GM21786 (cell line): Measurements from ENCODE around the gene GRAP.

ENCODE experiments used
- ATAC-seq: cut with Tn5 transposase; IDR thresholded peaks from one replicate; pipeline ENCODE4 v1.9.1; 2021; ENCODE audit not compliant: unreplicated experiment

Gene GRAP

GRCh38 chr17:19003543-19004420 lies 43.0 kb downstream of the GRAP start:
- no peak for ATAC-seq

DNA sequence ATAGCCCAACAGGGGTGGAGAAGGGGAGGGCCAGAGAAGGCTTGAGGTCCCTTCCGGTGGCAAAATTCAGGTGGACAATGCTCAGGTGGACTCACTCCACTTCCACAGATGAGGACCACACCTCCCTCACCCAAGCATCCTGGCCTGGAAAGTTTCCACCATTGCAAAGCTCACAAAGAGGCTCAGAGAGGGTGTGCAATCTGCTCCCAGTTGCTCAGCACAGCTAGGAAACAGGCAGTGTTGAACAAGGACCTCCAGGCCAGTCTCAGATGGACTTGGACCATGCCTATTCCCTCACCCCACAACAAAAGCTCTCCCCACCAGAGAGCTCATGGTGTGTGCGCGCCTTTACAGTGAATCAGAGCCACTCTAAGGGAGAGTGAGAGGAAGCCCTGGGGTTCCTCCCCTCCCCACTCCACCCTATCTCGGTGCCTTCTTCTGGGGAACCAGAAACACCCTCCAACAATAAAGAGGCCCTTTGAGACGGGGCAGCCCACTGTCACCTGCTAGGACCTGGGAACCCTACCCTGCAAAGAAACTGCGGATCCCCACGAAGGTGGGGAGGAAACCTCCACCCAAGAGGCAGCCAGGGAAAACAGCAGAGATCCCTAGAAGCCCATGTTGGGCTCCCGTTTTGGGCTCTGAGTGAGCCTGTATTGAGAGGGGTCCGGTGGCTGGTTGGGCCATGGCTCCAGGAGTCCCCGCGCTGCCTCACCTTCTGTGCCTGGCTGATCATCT lies 43.8 kb downstream of the GRAP start:
- ATAC-seq = no peak

- ATAC-seq = no peak
Observed at GRCh38 chr17:19001907-19002590, 44.7 kb downstream of the GRAP start.

GRCh38 chr17:19000531-19001325 lies 46.0 kb downstream of the GRAP start:
- no peak for ATAC-seq

GRCh38 chr17:18999911-19000310 lies 46.8 kb downstream of the GRAP start:
- no peak for ATAC-seq

DNA sequence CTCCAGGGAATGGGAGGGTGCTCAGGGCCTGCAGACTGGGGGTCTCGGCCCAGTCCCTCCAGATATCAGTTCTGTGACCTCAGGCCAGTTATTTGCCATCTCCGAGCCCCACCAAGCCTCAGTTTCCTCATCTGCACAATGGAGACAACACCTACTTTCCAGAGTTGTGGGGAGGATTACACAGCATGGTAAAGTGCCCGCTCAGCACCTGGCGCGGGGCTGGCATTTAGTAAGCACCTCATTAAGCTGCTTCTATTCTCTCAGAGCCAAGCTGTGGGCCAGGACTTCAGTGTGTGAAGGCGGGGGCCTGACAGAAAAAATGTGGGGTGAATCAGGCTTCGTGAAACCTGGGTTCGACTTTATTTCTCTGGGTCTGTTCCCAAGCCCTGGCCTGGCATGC lies 47.4 kb downstream of the GRAP start:
- ATAC-seq = no peak

DNA sequence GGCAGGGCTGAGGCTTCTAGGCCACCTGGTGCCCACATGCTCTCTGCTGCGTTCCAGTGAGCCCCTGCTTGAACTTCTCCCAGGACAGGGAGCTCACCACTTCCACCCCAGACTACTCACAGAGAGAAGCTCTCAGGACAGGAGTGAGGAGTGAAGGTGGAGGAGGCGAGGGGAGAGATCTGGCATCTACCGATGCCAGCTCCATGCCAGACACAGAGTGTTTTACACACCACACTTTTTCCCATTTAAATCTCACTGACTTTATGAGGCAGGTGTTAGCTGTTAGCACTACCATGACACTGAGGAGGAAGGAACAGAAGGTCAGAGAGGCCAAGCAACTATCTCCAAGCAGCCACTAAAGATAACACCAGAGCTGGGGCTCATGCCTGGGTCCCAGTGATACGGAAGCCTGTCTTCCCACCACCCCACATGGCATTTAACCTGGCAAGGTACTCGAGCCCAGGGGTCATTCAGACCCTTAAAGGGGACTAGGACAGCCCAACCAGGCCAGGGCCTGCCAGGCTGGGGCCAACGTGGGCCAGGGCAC lies 49.0 kb downstream of the GRAP start:
- ATAC-seq = no peak

- ATAC-seq = no peak
Observed at GRCh38 chr17:18996458-18996857, 50.3 kb downstream of the GRAP start.

- no peak for ATAC-seq
Observed at GRCh38 chr17:18995220-18995619, 51.5 kb downstream of the GRAP start.

DNA sequence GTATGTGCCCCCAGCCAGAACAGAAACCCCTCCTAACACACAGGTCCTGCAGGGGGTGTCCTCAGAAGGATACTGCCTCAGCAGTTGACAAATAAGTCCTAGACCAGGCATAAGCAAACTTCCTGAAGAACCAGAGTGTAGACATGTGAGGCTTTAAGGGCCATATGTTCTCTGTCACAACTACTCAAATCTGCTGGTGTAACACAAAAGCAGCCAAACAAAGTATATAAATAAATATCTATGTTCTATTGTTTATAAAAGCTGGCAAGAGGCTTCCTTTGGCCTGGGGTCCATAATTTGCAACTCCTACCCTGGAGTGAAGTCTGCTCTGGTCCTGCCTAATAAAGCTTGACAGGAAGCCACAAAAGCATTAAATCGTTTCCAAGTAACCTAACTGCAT lies 52.1 kb downstream of the GRAP start:
- ATAC-seq = no peak

GRCh38 chr17:18993905-18994526 lies 52.7 kb downstream of the GRAP start:
- no peak for ATAC-seq

- ATAC-seq = no peak
Observed at GRCh38 chr17:18992454-18993130, 54.2 kb downstream of the GRAP start.

DNA sequence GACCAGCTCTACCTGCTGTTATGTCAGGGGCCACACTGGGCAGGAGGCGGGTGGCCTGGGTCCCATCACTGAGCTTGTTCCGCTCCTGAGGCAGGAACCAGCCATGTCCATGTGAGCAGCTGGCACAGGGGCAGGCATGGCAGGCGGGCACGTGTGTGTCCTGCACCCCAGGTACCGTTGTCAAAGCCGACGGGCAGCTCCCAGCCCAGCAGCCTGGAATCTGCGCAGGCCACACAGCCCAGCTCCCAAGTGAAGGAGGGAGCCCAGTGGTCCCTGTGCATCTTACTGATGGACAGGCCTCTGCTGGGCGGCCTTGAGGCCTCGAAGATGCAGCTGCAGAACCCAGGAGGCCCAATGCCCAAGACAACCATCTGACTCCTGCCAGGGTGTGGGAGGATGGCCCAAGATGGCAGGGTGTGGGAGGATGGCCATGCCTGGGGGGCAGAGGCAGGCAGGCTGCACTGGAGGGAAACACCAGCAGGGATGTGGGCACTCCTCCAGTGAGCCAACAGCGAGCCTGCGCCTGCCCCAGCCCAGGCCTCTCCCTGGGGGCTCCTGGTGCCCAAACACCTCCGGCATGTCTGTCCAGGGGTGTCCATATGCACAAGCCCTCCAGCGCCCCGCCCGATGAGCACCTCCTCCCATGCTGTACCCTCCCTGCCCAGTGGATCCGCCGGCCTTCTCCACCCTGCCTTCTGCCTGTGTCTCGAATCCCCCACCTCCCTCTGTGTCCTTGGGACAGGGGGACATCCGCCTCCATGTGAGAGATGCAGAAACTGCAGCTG lies 55.0 kb downstream of the GRAP start:
- ATAC-seq = no peak

DNA sequence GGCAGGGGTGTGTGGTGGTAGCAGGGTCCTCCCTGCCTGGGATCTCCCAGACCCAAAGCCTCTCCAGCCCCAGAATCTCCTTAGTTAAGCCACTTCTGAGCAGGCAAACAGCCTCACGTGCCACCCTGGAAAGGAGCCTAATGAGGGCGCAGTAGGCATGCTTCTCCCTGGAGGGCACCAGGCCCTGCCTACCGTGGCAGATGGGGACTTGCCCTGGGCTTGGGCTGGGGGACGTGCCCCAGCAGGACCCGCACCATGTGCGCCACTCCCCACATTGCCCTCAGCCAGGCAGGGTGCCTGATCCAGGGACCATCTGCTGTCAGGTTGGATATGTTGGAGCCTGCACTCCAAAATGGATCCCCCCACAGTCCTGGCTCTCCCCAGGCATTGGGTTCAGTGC lies 56.4 kb downstream of the GRAP start:
- ATAC-seq = no peak

- no peak for ATAC-seq
Observed at GRCh38 chr17:18988546-18989173, 58.1 kb downstream of the GRAP start.

- no peak for ATAC-seq
Observed at GRCh38 chr17:18987862-18988545, 58.8 kb downstream of the GRAP start.

DNA sequence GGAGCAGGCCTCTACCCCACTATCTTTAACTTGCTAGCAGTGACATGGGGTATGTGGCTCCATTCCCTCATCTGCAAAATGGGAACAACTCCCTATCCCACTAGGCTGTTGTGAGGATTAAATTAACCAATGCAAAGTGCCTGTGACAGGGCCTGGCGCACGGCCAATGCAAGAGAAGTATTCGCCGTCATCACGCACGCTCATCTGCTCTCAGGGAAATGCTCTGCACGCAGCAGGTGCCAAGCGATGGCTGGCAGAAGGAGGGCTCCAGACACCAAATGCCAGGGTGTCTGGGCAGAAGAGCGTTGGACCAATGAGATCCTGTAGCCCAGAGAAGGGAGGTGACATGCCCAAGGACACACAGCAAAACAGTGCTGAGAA lies 59.5 kb downstream of the GRAP start:
- no peak for ATAC-seq
